Measurements from ENCODE around the gene RAPGEF1. TPM values are rescaled to one million over a fixed set of nuclear protein-coding genes. Genes with fewer than 3 reads are reported as not detected.

The RAPGEF1 gene
- total and polyA plus RNA-seq, 2 of the 13 experiments (the other 11 are each of a cell fraction or from before 2014, with no cell fraction given), result 21.2 to 38.9 TPM

DNA sequence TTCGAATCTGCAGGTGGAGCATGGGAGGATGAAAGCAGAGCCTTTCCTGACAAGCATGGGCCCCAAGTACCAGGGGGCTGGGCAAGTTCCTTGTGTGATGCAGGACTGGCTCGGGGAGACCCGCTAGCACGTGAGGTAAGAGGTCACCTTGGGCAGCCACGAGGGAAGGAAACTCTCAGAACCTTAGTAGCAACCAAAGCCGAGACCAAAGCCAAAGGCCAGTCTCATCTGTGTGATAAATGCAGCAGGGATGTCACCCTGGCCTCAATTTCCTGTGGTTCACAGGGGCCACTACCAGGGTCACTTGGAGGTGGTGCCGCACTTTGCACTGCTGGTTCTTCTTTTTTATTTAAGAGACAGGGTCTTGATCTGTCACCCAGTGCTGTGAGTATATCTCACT, 155.0 kb downstream of the RAPGEF1 start:
- 96% methylated on average over 6 of the region's 7 CpGs for WGBS (ENCODE audit: low lambda C conversion rate)
- H2AFZ ChIP-seq (ENCODE audit: low read length), result no peak overlapping the region
- no peak for TF ChIP-seq RARG (CRISPR knock-in tag; IDR thresholded peaks at IDR 0.05; ENCODE audit: low read depth)
- no peak for TF ChIP-seq THAP9 (CRISPR knock-in tag; IDR thresholded peaks at IDR 0.05; ENCODE audit: borderline replicate concordance)
- TF ChIP-seq JARID2 (CRISPR knock-in tag; IDR thresholded peaks at IDR 0.05; ENCODE audit: insufficient replicate concordance), result no peak
- no peak for TF ChIP-seq FOXP1 (IDR thresholded peaks at IDR 0.05)
- TF ChIP-seq FOXP1 (CRISPR knock-in tag; IDR thresholded peaks at IDR 0.05), result no peak
- no peak for TF ChIP-seq ZNF549 (CRISPR knock-in tag; IDR thresholded peaks at IDR 0.05)
- no peak for TF ChIP-seq ZNF691 (CRISPR knock-in tag; IDR thresholded peaks at IDR 0.05; ENCODE audit: borderline replicate concordance, low read depth)
- TF ChIP-seq ZNF782 (CRISPR knock-in tag; IDR thresholded peaks at IDR 0.05; ENCODE audit: borderline replicate concordance), result no peak
- no peak for TF ChIP-seq ZNF432 (CRISPR knock-in tag; IDR thresholded peaks at IDR 0.05; ENCODE audit: borderline replicate concordance)
- TF ChIP-seq, protein P1, sequence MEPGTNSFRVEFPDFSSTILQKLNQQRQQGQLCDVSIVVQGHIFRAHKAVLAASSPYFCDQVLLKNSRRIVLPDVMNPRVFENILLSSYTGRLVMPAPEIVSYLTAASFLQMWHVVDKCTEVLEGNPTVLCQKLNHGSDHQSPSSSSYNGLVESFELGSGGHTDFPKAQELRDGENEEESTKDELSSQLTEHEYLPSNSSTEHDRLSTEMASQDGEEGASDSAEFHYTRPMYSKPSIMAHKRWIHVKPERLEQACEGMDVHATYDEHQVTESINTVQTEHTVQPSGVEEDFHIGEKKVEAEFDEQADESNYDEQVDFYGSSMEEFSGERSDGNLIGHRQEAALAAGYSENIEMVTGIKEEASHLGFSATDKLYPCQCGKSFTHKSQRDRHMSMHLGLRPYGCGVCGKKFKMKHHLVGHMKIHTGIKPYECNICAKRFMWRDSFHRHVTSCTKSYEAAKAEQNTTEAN (CRISPR knock-in tag; conservative IDR thresholded peaks at IDR 0.05), result no peak
- TF ChIP-seq NKX3-1 (CRISPR knock-in tag; IDR thresholded peaks at IDR 0.05), result no peak
- TF ChIP-seq ZNF430 (CRISPR knock-in tag; IDR thresholded peaks at IDR 0.05), result no peak
- no peak for TF ChIP-seq ZNF207 (IDR thresholded peaks at IDR 0.05; ENCODE audit: borderline replicate concordance)
- no peak for TF ChIP-seq U2AF1 (optimal IDR thresholded peaks at IDR 0.05; ENCODE audit: low read depth, low read length)
- TF ChIP-seq ZNF124 (CRISPR knock-in tag; IDR thresholded peaks at IDR 0.05), result no peak
- TF ChIP-seq, protein P2, sequence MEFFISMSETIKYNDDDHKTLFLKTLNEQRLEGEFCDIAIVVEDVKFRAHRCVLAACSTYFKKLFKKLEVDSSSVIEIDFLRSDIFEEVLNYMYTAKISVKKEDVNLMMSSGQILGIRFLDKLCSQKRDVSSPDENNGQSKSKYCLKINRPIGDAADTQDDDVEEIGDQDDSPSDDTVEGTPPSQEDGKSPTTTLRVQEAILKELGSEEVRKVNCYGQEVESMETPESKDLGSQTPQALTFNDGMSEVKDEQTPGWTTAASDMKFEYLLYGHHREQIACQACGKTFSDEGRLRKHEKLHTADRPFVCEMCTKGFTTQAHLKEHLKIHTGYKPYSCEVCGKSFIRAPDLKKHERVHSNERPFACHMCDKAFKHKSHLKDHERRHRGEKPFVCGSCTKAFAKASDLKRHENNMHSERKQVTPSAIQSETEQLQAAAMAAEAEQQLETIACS (CRISPR knock-in tag; IDR thresholded peaks at IDR 0.05), result no peak
- TF ChIP-seq GATA4 (IDR thresholded peaks at IDR 0.05; ENCODE audit: borderline replicate concordance, low read depth), result no peak
- no peak for TF ChIP-seq ZNF800 (CRISPR knock-in tag; IDR thresholded peaks at IDR 0.05)
- TF ChIP-seq ZNF234 (CRISPR knock-in tag; conservative IDR thresholded peaks at IDR 0.05), result no peak

More for the DNA sequence above, 155.0 kb downstream of the RAPGEF1 start:
- H3K4me1 ChIP-seq (ENCODE audit: insufficient read depth, low read length), result 0 out of 2 replicates have a peak, but pooled peaks cover 6% of the 10 kb centered on the region
- no peaks in the 10 kb centered on the region for H3K27me3 ChIP-seq (ENCODE audit: control insufficient read depth in 1 of 2, insufficient read depth in 2 of 2, low read length in 2 of 2)
- peaks cover 14 to 60% of the 10 kb centered on the region in 2 experiments; a peak in 4 of 5 replicates for H3K36me3 ChIP-seq (replicated peaks in 1 of 2; ENCODE audit: control insufficient read depth in 1 of 2, insufficient read depth in 2 of 2, low read length in 2 of 2)
- FAIRE-seq (no peak), ATAC-seq (no peak), DNase-seq (ENCODE audit: low spot score) (no peak)
- in situ Hi-C loops (cut with HindIII; ENCODE audit: extremely low pct_ligation_motif_present, low pct_unique_long_range_greater_than_20kb), result loop anchor here (25.0 kb wide), 1 partner anchor 652 kb away; no protein-coding TSS in a partner anchor
- no peak overlapping the region for H3K27ac ChIP-seq (ENCODE audit: extremely low read length, insufficient read depth, low read length)
- H3K9ac ChIP-seq (ENCODE audit: insufficient read depth, low read depth, low read length), result no peak overlapping the region
- no peaks in the 10 kb centered on the region for H3K79me2 ChIP-seq (ENCODE audit: insufficient read depth, low read length)
- ChIA-PET POLR2A (no interaction called here), CTCF (ENCODE audit: low intra/inter-chr PET ratio, low total read pairs) (no interaction called here)
- H3K9me3 ChIP-seq (ENCODE audit: low read length), result no peaks in the 10 kb centered on the region
- no peak overlapping the region for H3K4me2 ChIP-seq (ENCODE audit: low read depth, low read length)
- intact Hi-C loops (cut with micrococcal nuclease; ENCODE audit: unreplicated experiment), result no loop called here
- H4K20me1 ChIP-seq (ENCODE audit: insufficient read depth, low read length), result no peaks in the 10 kb centered on the region
- no peak overlapping the region for H3K4me3 ChIP-seq (replicated peaks in 1 of 3; ENCODE audit: insufficient read depth in 1 of 3, low read depth in 2 of 3, low read length in 3 of 3)
- no TSS peak for BruUV-seq (replicated peaks)
